CD4-positive, alpha-beta T cell treated with Interleukin-17A for 1 hour (primary cell): Measurements from ENCODE around the gene EXOSC2.

Experiments used
- DNase-seq: peaks from one replicate; pipeline ENCODE4 v3.0.0-alpha.2; 2020

The EXOSC2 gene, protein sequence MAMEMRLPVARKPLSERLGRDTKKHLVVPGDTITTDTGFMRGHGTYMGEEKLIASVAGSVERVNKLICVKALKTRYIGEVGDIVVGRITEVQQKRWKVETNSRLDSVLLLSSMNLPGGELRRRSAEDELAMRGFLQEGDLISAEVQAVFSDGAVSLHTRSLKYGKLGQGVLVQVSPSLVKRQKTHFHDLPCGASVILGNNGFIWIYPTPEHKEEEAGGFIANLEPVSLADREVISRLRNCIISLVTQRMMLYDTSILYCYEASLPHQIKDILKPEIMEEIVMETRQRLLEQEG

GRCh38 chr9:130693426-130694191 lies at the start of gene EXOSC2:
TSS of gene EXOSC2 (plus strand) at chr9:130693780. CDS start at chr9:130693792, 12 bp downstream.
- DNase-seq = peak; percentile 99

- no peak for DNase-seq
These were observed 42.4 kb upstream of the EXOSC2 start for GRCh38 chr9:130651221-130651620.

DNA sequence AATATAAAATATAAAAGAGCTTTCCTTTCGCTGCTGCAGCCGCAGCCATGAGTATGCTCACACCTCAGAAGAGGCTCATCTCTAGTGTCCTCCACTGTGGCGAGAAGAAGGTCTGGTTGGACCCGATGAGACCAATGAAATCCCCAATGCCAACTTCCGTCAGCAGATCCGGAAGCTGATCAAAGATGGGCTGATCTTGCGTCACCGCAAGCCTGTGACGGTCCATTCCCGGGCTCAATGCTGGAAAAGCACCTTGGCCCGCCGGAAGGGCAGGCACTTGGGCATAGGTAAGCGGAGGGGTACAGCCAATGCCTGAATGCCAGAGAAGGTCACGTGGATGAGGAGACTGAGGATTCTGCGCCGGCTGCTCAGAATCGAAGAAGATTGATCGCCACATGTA lies 41.8 kb upstream of the EXOSC2 start:
- no peak for DNase-seq

DNA sequence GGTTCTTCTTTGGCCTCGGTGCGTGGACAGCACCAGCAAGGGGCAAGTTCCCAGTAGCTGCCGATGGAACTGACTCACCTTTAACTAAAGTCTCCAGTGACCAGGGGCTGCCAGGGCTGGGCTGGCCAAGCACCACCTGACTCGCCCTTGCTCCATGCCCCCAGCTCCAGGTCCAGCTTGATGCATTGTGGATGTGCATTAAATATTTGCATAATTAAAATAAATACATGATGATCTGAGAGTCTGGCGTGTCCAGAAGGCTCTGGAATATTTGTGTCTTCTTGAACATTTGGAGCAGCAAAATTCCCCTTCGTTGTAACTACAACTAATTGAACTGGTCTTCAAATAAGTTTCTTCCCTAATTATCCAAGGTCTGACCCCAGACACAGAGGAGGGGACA lies 38.7 kb upstream of the EXOSC2 start:
- DNase-seq = no peak

DNA sequence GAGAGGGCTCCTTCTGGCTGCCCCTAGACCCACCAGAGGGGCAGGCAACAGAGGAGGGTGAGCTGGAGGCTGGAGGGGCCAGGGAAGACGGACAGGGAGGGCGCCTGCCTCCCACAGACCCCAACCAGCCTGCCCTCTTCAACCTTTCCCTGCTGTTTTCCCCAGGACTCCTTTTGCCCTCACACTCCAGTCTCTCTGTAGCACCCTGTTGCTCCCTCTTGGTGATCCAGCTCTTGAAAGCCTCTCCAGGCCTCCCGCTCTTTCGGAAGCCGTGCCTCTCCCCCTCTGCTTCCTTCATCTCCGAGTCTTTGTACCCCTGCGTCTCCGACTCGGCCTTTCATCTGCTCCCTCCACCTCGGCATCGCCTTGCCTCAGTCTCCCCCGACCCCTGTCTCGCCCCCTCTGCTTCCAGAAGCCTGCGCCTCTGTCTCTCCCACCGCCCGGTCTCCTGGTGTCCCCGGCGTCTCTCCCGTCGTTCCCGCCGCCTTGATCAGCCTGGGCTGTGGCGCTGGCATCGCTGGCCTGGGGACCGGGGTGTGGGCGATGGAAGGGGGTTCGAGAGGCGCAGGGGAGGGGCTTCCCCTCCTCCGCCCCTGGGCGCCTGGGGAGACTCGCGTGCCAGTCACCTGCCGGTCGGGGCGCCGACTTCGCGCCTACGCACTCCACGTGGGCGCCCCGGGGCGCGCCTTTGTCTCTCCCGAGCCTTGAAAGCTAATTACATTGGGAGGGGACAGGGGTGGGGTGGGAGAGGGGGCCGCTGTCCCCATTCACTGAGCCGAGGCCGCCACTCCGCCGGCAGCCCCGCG lies 34.5 kb upstream of the EXOSC2 start:
- DNase-seq = no peak

DNA sequence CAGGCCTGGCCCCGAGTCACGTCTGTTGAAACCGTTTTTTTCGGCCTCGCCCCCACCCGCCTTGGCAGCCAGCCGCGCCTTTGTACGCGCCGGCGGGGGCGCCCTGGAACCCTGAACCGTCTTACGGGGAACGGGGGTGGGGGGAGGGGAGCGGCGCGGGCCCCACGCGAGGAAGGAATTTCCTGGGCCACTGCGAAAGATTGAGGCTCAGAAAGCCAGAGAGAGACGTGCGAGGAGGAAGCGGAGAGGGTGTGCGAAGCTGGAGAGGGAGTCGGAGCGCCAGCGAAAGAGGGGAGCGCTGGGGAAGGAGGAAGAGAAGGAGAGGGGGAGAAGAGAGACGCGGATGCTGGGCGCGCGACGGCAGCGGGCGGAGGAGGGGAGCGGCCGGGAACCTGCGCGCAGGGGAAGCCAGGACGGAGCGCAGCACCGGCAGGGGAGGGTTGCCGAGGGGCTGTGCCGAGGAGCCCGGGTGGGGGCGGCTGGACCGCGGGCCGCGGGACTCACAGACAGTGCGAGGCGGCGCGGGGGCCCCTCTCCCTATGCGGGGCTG lies 33.8 kb upstream of the EXOSC2 start:
- no peak for DNase-seq

- DNase-seq = no peak
These were observed 33.3 kb upstream of the EXOSC2 start for GRCh38 chr9:130660326-130660682.

DNA sequence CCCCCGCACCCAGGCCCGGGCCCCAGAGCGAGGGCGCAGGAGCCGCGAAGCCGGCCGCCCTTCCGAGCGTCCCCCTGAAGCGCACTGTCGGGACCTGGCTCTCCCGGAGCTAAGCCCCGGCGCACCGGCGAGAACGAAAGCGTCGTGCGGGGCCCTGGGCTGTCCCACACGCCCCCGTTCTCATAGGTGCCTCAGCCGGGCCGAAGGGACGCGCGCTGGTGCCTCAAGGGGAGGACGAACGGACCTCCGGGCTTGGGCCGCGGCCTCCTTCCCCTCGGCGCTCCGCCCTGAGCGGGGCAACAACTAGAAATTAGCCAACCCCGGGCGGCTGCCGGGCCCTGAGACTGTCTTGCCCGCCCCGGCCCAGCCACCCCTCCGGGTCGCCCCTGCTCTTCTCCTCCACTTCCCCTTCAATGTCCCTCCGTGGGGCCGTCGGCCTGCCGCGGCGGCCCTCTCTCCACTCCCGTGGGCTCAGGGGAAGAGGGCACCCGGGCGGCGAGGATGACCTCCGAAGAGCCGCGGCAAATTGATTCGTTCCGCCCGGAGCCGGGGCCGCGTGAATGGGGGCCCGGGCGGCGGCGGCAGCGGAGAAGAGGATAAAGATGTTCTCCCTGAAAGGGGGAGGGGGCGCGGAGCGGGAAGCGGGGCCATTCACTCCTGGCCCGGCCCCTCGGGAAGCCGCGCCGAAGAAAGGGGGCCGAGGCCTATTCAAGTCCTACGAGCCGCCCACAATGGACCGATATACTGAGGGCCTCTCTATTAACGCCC lies 32.7 kb upstream of the EXOSC2 start:
- DNase-seq = no peak

- no peak for DNase-seq
These were observed 32.0 kb upstream of the EXOSC2 start for GRCh38 chr9:130661451-130662098.

GRCh38 chr9:130662099-130662969 lies 31.2 kb upstream of the EXOSC2 start:
- no peak for DNase-seq

- DNase-seq = no peak
These were observed 30.7 kb upstream of the EXOSC2 start for GRCh38 chr9:130662970-130663257.

DNA sequence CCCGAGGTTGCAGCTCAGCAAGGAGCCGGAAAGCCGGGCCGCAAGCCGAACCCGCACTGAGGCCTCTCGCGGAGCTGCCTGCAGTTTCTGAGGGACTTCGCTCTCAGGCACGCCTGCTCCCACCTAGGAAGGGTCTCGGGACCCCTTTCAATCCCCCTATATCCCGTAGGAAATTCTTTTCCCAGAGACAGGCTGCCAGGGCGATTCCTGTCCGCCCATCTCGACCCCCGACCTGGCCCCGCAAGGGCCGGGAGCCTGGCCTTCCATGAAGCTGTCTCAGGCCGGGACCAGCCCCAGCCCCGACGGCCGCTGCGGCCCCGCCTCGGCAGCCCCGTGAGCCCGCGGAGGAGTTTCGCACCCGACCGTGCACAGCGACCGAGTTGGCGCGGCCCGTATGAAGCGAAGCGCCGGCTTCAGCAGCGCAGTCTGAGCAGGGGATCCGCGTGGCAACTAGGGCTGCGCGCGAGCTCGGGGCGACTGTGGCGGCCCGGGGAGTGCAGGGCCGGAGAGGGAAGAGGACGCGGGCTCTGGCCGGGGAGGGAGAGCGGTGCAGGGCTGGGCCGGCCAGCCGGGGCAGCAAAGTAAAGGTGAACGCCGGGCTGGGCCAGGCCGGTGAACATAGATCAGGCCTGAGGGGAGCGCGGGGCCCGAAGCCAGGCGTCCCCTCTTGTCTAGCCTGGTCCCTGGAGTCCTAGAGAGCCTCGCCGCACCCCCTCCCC lies 30.2 kb upstream of the EXOSC2 start:
- no peak for DNase-seq

GRCh38 chr9:130663977-130664250 lies 29.7 kb upstream of the EXOSC2 start:
- no peak for DNase-seq

DNA sequence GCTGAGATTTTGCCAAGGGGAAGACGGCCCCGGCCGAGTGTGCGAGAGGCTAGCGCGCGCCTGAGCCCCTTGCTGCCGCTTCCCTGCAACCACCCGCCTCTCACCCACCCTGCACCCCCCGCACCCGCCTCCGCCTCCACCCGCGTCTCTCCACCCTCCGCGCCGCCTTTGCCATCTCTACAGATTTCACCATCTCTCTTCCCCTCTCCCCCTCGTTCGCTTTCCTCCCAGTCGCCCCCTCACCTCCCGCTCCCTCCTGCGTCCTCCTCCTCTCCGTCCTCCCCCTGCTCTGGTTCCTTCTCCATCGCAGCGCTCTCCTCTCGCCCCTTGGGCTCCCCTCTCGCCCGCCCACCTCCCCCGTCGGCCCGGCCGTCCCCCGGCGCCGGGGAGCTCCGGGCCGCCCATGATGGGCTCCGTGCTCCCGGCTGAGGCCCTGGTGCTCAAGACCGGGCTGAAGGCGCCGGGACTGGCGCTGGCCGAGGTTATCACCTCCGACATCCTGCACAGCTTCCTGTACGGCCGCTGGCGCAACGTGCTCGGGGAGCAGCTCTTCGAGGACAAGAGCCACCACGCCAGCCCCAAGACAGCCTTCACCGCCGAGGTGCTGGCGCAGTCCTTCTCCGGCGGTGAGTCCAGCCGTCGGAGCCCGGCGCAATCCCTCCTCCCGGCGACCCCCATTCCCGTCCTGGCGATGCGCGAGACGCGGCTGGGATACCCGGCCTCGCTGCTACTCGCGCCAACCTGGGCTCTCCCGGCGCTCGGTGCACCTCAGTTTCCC lies 29.1 kb upstream of the EXOSC2 start, which contains the start of gene PRDM12:
Gene PRDM12 (plus strand): TSS at position 344 of the 778 bp plus-strand sequence. CDS start 60 bp downstream, at position 404.
- DNase-seq = no peak

DNA sequence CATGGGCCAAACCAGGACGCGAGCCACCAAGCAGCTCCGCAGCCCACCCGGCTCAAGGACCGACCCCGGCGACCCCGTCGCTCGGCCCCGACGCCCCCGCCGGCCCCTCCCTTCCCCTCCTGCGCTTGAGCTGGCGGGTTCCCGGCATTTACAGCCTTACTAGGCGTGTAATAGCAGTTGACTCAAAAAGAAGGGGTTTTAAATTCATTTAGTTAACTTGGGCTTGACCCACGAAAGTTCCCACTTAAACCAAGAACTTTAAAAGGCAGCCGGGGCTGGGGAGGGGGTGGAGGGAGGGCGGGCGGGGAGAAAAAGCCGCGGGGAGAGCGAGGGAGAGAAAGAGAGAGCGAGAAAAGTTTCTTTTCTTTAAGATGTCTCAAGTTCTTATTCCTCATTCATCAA lies 28.6 kb upstream of the EXOSC2 start:
- DNase-seq = no peak

- no peak for DNase-seq
These were observed 27.9 kb upstream of the EXOSC2 start for GRCh38 chr9:130665431-130666392.

- DNase-seq = no peak
These were observed 27.0 kb upstream of the EXOSC2 start for GRCh38 chr9:130666393-130667119.

DNA sequence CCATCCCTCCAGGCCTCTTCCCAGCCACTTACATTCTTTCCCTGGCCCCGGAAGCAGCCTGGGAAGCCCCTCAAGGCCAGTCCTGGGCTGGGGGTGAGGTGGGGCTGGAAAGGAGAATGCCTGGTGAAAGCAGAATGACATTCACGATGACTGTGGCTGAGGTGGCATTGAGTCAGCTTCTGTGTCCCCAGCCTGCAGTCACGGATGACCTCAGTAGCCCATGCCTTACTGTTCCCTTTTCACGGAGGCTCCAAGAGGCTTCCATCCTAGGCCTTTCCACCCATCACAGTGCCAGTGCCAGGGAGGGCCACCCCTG lies 26.5 kb upstream of the EXOSC2 start:
- DNase-seq = no peak
